ENCODE data around the gene COL19A1. TPM values are rescaled to one million over a fixed set of nuclear protein-coding genes. Genes with fewer than 3 reads are reported as not detected.
A peak's percentile ranks its signal among the peaks of the same experiment; 100 is the strongest.

The COL19A1 gene
- total and polyA plus RNA-seq, 2 experiments from 2014 or later = not detected

- TF ChIP-seq CTCF (conservative IDR thresholded peaks at IDR 0.05; ENCODE audit: low read depth in 2 of 2) (no peak), JUNB (IDR thresholded peaks at IDR 0.05; ENCODE audit: unreplicated experiment) (no peak), REST (IDR thresholded peaks at IDR 0.05; ENCODE audit: unreplicated experiment) (no peak), EZH2 (IDR thresholded peaks at IDR 0.05; ENCODE audit: low read depth, unreplicated experiment) (no peak)
Observed at GRCh38 chr6:69894578-69895347, 28.4 kb downstream of the COL19A1 start (continued).

- H3K36me3 ChIP-seq (ENCODE audit: insufficient read depth) = no peaks in the 10 kb centered on the region
- no peaks in the 10 kb centered on the region for H3K27me3 ChIP-seq (ENCODE audit: insufficient read depth)
- no peaks in the 10 kb centered on the region for H3K79me2 ChIP-seq (replicated peaks; ENCODE audit: insufficient read depth)
- H2AFZ ChIP-seq = peak overlapping the region; percentile 72; the same call in 1 of the 2 replicates
- peaks cover 3% of the 10 kb centered on the region; the same call in 1 of the 3 replicates for H3K9me3 Mint-ChIP-seq
- H3K4me1 ChIP-seq (ENCODE audit: insufficient read depth) = no peaks in the 10 kb centered on the region
- H3K27ac ChIP-seq (ENCODE audit: low read depth) = no peak overlapping the region
- H3F3A ChIP-seq (replicated peaks; ENCODE audit: low read depth) = no peaks in the 10 kb centered on the region
- DNase-seq (ENCODE audit: low spot score) (no peak), ATAC-seq (no peak)
- no peak overlapping the region for H3K27ac Mint-ChIP-seq
- H3K4me3 ChIP-seq = no peak overlapping the region
- no peaks in the 10 kb centered on the region; the same call in 2 of the 3 replicates for H3K36me3 Mint-ChIP-seq (ENCODE audit: low read depth)
- no peak overlapping the region for H3K4me2 ChIP-seq
- no peaks in the 10 kb centered on the region for H3K27me3 Mint-ChIP-seq (ENCODE audit: insufficient read depth, low read depth, poor library complexity)
- no peaks in the 10 kb centered on the region for H4K20me1 ChIP-seq (replicated peaks; ENCODE audit: insufficient read depth)
- H3K4me3 Mint-ChIP-seq = no peak overlapping the region
- H3K4me1 Mint-ChIP-seq = no peaks in the 10 kb centered on the region; the same call in 2 of the 3 replicates
- no peaks in the 10 kb centered on the region for H3K9me2 ChIP-seq (ENCODE audit: insufficient read depth)
- no peak for TF ChIP-seq ZNF462 (CRISPR knock-in tag; IDR thresholded peaks at IDR 0.05)
- TF ChIP-seq ZNF331 (CRISPR knock-in tag; IDR thresholded peaks at IDR 0.05; ENCODE audit: low read depth) = no peak
- TF ChIP-seq ZNF114 (CRISPR knock-in tag; IDR thresholded peaks at IDR 0.05) = no peak
- no peak for TF ChIP-seq STAT1 (IDR thresholded peaks at IDR 0.05; ENCODE audit: unreplicated experiment)
- TF ChIP-seq ETS1 (IDR thresholded peaks at IDR 0.05) = no peak
- TF ChIP-seq CREB1 (CRISPR knock-in tag; IDR thresholded peaks at IDR 0.05; ENCODE audit: low read depth) = no peak
- no peak for TF ChIP-seq POLR2AphosphoS5 (IDR thresholded peaks at IDR 0.05; ENCODE audit: low read depth)
- TF ChIP-seq EZH2phosphoT487 (IDR thresholded peaks at IDR 0.05; ENCODE audit: unreplicated experiment) = no peak
Observed at GRCh38 chr6:69895396-69895795, 29.0 kb downstream of the COL19A1 start.

Data from GM23338 (cell line).